ENCODE measurements around the gene IL11RA.

DNA sequence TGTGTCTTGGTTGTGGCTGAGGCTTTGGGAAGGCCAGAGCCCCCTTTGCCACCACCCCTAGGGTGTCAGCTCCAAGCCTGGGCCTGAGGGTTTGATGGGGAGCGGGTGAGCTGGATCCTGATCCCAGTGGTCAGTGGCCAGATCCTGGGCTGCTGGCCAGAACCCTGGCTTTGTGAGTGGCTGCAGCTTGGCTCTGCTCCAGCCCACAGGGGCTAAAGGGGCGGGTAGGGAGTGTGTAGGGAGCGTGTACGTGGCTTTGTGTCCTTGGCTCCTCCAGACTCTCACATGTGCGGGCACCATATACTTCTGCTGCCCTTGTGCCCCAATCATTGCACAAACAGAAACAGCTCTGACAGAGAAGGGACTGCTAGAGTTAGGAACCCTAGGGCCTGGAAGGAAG is 1.2 kb upstream of the IL11RA start:
- TF ChIP-seq, protein P1, sequence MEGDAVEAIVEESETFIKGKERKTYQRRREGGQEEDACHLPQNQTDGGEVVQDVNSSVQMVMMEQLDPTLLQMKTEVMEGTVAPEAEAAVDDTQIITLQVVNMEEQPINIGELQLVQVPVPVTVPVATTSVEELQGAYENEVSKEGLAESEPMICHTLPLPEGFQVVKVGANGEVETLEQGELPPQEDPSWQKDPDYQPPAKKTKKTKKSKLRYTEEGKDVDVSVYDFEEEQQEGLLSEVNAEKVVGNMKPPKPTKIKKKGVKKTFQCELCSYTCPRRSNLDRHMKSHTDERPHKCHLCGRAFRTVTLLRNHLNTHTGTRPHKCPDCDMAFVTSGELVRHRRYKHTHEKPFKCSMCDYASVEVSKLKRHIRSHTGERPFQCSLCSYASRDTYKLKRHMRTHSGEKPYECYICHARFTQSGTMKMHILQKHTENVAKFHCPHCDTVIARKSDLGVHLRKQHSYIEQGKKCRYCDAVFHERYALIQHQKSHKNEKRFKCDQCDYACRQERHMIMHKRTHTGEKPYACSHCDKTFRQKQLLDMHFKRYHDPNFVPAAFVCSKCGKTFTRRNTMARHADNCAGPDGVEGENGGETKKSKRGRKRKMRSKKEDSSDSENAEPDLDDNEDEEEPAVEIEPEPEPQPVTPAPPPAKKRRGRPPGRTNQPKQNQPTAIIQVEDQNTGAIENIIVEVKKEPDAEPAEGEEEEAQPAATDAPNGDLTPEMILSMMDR (IDR thresholded peaks at IDR 0.05; ENCODE audit: insufficient read depth, low read length, poor library complexity, severe bottlenecking) = no peak
- no peak for TF ChIP-seq EZH2phosphoT487 (conservative IDR thresholded peaks at IDR 0.05; ENCODE audit: low read length)
